Stimulated activated CD4-positive, alpha-beta T cell treated with anti-CD3 and anti-CD28 coated beads, Interleukin-15, amount 100 ng/mL, for 24 hours (primary cell): ENCODE results near the gene ABT1.

Experiments used
- DNase-seq: peaks from one replicate; pipeline ENCODE4 v3.0.0-alpha.2; 2020

Gene ABT1

DNA sequence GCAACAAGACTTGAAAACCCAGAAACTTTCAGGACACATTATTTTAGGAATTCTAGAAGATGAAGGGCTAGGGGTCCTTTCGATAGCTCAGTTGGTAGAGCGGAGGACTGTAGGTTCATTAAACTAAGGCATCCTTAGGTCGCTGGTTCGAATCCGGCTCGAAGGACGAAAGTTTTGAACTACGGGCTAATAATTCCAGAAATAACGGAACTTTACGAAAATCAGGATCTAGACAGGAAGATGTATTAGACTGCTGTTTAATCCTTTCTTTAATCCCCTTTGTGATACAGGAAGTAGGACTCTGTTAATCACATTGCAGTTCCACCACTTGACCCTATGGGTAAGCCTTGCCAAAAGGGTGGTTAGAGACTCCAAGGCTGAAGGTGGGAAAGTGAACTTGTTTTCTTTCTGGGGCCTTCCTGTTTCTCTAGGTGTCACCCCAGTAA lies 21.2 kb upstream of the ABT1 start:
- no peak for DNase-seq

DNA sequence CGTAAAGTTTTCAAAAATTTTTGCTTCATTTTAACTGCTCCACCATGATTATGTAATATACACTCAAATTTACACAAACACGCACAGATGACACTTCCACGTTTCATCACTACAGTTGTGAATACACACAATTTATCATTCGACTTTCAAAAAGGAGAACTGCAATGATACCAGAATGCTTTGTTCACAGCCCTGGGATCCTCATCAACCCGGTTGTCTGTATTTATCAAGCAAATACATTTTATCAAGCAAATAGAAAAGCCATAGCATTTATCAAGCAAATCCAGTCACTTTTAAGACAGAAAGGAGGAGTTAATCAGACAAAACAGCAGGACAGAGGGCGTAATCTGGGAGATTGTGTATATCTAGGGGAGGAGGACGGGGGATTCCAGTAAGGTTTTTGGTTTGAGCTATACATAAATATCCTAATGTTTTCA lies 20.3 kb upstream of the ABT1 start:
- DNase-seq: no peak

DNA sequence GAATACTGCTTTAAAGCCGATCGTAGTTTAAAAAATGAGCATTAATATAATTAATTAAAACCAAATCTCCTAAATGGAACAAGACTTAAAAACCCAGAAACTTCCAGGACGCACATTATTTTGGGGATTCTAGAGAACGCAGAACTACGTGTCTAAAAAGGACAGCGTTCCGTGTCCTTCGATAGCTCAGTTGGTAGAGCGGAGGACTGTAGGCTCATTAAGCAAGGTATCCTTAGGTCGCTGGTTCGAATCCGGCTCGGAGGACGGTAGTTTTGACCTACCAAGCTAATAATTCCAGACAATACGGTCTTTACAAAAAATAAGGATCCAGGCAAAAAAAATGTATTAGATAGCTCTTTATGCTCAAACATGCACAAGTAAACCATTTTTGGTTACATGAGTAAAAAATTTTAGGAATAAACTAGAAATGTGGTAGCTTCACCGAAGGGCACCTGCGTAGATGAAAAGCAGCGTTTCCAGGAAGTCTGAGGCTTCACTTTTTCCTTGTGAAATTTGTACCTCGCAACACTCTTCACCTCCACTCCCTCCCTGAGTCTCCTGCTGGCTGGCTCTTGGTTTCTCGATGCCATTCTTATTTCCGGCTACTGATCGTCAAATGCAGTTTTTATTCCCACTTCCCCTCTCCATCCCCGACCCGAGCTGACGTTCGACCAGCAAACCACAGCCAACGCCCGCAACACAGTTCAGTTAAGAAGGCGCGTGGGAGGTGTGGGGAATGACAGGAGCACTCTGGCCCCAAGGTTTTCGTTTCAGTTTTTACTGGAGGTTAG lies 19.6 kb upstream of the ABT1 start:
- peak; percentile 89 for DNase-seq

DNA sequence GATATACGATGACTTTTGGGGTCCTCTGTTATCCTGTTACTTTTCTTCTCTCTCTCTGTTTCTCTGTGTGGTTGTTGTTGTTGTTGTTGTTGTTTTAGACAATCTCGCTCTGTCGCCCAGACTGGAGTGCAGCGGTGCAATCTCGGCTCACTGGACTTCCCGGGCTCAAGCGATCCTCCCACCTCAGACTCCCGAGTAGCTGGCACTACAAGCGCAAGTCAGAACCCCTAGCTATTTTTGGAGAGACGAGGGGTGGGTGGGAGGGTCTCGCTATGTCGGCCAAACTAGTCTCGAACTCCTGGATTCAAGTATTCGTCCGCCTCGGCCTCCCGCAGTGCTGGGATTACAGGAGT lies 19.1 kb upstream of the ABT1 start:
- DNase-seq: no peak

DNA sequence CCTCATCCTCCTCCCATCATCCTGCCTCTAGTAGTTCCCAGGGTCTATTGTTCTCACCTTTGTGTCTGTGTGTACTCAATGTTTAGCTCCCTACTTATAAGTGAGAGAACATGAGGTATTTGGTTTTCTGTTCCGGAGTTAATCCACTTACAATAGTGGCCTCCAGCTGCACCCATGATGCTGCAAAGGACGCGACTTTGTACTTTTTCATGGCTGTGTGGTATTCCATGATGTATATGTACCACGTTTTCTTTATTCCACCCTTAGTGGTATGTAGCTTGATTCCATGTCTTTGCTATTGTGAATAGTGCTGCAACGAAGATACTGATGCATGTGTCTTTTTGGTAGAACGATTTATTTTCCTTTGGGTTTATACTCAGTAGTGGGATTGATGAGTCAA lies 18.5 kb upstream of the ABT1 start:
- DNase-seq: no peak

DNA sequence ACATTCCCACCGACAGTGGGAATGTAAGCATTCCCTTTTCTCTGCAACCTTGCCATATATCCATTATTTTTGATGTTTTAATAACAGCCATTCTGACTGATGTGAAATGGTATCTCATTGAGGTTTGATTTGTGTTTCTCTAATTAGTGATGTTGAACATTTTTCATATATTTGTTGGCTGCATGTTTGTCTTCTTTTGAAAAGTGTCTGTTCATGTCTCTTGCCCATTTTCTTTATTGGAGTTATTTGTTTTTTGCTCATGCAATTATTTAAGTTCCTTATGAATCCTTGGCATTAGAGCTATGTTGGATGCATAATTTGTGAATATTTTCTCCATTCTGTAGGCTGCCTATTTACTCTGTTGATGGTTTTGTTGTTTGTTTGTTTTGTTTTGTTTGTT lies 18.0 kb upstream of the ABT1 start:
- no peak for DNase-seq

DNA sequence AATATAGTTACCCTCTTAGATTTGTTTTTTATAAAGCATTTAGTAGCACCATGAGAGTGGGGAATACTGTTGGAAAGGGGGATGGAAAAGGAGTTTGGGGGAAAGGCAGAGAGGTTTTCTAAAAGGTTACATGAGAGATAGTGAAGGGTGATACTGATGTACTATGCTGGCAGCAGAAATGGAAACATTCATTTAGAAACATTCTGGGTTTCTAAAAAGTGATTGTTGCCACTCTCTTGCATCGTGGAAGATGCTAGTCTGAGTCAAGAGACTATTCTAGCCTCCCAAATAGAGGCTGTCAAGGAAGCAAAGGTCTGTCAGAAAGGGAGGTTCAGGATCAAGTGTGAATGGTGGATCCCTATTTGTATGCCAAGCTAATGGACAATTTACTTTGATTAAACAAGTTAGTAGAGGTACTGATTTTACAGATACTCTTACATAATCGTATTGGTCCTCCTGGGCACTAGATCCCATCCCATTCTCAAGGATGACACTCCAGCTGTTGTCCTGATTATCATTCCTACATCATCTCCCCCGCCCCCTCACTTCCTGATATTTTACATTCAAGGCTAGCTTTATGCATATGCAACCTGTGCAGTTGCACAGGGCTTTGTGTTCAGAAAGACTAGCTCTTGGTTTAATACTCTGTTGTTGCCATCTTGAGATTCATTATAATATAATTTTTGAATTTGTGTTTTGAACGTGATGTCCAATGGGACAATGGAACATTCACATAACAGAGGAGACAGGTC lies 15.4 kb upstream of the ABT1 start:
- DNase-seq: no peak

DNA sequence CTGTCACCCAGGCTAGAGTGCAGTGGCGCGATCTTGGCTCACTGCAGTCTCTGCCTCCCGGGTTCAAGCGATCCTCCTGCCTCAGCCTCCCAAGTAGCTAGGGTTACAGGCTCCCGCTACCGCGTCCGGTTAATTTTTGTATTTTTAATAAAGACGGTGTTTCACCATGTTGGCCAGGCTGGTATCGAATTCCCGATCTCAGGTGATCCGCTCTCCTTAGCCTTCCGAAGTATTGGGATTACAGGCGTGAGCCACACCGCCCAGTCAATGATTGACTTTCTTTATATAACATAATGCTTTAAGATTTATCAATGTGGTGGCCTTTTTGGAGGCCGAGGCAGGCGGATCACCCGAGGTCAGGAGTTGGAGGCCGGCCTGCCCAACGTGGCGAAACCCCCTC lies 7.8 kb upstream of the ABT1 start:
- no peak for DNase-seq

DNA sequence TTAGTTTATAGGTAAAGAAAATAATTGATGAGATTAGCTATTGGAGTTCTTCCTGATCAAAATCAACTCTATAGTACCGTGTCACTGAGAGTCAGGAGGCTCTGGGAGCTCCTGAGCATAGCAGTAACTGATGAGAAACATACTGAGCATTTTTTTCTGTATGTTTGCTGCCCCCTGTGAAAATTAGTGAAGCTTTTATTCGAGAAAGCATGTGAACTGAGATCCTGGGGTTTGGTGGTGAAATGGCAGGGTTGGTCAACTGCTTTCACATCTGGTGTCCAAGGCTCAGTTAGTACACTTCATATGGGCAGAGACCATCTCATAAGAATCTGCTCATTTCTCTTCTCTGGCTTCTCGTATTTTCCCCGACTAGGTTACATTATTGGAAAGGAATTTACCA lies 4.1 kb upstream of the ABT1 start:
- no peak for DNase-seq

DNA sequence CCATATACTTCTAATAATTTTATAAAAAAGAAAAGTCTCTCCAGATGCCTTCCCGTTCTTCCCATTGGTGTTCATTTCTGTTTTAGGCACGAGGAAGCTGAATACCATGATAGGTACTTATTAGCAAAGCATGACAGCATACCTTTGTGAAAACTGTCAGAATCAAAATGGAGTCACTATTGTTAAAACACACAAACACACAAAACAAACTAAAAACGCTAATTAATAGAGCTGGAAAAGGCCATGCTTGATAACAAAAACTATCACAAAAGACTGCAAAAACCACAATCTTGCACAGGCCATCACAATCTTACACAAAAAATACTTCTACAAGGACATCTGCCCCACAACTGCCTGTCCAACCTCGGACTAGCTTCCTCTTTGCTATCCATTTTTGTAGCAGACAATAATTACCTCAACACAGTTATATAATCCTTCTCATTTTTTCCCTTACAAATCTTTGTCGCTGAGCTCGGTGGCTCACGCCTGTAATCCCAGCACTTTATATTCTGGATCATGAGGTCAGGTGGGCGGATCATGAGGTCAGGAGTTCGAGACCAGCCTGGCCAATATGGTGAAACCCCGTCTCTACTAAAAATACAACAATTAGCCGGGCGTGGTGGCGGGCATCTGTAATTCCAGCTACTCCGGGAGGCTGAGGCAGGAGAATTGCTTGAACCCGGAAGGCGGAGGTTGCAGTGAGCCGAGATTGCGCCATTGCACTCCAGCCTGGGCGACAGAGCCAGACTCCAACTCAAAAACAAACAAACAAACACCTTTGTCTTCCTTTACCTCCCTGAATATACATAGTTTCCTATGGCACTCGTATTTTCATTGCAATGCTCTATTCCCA lies 3.2 kb upstream of the ABT1 start:
- DNase-seq: no peak

DNA sequence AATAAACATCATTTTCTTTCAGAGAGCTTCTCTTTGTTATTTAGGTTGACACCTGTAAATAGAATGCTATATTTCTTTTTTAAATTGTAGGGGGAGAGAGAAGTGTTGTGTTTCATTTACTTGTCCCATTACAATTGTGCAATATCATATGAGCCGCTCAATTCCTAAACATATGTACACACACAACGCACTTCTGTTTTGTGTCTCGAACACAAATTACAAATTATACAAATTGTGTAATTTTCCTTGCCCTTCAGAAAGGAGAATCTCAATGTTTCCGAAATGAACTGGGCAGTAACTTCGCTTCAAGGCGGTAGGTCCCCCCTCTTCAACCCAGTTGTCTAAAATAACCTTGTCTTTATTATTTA lies 2.6 kb upstream of the ABT1 start:
- DNase-seq: no peak

DNA sequence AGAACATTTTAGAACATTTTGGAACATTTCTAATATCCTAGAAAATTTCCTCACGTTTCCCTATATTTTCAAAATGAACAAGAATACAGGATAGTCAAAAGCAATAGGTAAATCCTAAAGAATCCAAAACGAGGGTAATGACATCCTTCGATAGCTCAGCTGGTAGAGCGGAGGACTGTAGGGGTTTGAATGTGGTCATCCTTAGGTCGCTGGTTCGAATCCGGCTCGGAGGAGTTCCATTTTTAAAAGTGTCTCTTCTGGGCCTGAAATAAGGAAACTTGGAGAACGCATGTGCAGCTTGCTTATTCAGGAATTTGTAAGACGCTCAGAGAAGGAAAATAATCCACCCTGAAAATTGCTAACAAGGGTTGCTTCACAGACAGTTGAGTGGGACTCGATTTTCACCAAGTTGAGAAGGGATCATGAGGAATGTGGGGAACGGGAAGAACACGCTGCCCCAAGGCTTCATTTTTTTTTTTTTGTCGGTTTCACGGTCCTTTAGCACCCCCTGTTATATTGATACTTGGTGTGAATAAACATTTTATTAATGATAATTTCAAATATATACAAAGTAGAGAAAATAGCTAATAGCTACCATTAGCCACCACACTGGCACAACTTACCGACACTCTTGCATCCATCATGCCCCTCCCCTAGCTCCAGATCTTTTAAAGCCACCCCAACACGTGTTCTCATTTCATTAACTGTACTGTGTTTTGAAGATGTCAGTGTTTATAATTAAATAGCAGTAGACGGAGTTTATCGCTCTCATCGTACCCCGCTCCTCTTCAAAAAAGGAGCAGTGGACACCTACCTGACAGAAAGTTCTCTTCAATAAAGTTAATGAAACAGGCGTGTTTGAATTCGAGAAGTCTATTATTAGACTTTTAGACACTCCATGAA lies 1.8 kb upstream of the ABT1 start:
- peak; percentile 73 for DNase-seq

DNA sequence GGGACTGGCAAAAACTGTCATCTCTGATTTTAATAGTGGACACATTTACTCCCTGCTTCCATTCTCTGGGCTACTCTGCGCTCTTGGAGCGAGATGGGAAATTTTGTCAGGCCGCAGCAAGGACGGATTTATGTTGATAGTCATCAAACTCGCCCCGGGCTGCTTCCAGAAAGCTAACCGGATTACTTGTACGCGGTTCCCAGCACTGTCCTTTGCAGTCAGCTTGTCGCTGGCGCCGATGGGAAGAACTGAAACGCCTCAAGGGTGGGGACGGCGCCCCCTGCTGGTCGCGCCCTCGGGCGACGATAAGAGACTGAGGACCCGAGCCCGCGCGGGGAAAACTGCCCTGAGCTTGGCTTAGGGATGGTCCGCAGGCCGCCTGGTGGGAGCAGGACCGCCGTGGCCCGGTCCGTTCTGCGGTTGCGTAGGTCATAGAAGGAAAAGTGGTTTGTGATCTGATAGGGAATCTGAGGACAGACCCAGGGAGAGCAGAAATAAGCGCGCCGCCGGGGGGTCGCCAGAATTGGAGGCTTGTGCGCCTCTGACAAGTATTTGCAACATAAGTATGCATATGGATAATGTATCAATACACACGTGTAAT lies 984 bp upstream of the ABT1 start:
- peak; percentile 93 for DNase-seq

DNA sequence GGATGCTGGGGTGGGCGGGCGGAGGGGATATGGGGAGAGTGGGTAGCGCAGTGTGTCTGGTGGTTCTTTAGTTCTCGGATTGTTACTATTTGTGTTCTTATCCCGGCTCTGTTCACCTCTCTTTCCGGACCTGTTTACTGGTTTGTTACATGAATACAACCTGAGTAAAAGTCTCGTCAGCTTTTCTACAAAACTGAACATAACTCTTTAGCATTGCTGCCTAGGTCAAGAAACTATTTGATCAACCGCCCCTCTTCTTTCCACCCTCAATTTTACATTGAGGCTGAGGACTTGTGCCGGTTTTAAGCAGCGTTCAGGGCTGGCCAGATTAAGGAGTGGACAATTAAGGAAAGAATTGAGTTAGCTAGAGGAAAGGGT lies 625 bp downstream of the ABT1 start:
- no peak for DNase-seq

DNA sequence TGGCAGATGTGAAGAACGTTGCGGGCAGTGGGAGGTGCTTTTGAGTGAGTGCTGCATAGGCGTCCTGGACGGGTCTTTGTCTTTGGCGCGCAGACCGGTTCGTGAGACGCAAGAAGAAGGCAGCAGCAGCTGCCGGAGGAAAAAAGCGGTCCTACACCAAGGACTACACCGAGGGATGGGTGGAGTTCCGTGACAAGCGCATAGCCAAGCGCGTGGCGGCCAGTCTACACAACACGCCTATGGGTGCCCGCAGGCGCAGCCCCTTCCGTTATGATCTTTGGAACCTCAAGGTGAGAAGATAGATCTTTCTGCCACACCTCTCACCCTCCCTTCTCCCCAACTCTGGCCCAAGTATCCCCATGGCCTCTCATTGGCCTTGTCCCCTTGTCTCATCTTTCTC lies 1.1 kb downstream of the ABT1 start:
- DNase-seq: no peak

DNA sequence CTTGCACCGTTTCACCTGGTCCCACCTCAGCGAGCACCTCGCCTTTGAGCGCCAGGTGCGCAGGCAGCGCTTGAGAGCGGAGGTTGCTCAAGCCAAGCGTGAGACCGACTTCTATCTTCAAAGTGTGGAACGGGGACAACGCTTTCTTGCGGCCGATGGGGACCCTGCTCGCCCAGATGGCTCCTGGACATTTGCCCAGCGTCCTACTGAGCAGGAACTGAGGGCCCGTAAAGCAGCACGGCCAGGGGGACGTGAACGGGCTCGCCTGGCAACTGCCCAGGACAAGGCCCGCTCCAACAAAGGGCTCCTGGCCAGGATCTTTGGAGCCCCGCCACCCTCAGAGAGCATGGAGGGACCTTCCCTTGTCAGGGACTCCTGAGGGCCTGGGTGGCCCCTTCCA lies 1.5 kb downstream of the ABT1 start:
- DNase-seq: no peak

DNA sequence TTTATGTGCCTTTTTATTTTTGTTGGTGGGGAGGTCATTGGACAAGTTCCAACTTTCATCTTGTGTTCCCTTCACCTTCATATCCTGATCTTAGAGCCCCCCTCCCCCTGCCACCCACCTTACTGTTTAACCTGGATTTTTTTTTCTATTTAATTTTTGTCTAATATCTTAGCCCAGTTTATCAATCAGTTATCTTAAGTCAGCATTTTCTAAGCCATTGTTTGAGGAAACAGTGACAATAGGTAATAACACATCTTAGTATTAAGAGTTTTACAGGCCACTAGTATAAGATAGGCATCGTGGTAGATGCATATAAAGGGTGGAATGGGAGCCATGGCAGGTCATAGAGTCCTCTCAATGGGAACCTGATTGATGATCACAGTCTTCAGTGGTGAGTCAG lies 2.4 kb downstream of the ABT1 start:
- DNase-seq: no peak

DNA sequence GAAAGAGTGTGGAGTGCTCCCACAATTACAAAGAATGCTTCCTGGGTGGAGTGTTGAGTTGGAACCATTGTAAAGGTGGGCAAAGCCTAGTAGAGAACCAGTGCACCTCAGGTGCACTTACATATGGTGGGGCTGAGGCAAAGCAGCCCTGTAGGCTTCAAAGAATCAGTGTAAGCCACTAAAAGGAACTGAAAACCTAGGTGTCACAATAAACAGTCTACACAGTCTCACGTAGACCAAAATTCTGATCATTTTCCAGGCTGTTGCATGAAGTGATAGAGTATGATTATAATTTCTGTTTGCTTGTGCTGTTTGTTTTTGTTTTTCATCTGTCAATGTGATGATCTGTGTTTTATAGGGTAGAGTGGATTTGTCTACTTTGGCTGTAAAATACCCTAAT lies 2.8 kb downstream of the ABT1 start:
- no peak for DNase-seq

DNA sequence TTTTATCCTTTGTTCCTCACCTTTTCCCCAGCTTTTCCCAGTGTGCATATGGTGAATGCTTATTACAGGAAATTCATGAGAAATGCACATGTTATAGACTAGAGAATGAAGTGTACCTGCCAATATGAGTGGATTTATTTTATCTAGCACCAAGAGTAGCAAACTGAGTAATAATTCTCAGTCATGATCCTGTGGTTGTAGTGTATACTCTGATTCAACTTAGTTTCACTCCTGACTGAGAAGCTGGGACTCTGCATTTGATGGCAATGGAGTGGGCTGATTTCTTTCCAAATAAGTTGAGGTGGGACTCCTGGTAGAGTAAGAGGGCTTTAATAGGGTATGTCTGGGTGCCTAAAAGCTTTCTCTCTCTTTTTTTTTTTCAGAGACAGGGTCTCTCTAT lies 4.0 kb downstream of the ABT1 start:
- DNase-seq: no peak

DNA sequence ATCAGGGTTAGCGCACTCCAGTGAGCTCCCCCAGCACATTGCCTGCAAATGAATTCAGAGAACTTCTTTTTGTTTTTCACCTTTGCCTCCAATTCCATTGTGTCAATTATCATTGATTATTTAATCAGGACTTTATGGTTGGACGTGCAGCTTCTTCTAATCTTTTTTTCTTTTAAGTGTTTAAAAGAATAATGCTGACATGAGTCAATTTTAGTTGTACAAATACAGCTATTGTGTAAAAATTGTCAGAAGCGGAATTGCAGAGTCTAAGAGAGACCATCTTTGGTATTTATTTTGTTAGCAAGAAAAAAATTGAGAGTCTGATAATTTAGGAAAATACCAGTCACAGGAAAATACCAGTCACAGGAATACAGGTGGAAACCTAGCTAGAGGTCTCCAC lies 5.5 kb downstream of the ABT1 start:
- DNase-seq: no peak

DNA sequence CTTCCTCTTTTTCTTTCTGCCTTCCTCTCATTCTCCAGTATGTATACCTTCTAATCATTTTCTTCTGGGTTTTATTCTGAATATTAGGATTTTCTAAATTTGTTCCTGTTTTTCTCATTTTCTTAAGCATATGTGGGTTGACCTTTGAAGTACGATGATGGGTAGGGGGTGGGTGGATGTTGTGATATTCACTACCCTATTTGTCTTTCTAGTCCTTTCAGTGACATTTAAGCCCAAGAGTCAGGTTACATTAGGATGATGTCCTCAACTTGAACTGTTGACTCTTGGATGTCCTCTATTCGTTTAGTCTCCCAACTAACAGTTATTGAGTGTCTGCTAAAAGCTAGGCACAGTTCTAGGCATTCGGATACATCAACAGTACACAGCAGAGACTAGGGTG lies 7.3 kb downstream of the ABT1 start:
- DNase-seq: no peak

DNA sequence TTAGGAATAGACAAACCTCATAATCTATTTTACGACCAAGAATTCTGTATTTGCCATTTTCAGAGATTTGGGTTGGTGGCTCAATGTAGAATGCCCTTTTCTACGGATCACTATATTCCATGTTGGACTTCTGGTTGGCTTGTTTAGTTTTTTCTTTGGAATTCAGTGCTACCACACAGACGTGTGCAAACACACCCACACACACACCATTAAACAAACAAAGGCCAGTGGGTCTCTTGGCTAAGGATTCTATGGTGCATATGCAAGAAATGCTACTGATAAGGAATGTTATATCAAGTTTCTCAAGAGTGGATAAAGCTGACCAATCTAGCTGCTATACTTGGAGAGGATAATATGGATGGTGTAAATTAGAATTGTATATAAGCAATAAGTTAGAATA lies 8.0 kb downstream of the ABT1 start:
- no peak for DNase-seq
